Activated T-cell treated with anti-CD3 and anti-CD28 coated beads, Interleukin-2, amount 50 U/mL, for 72 hours (primary cell): Measurements from ENCODE around the gene CIAPIN1. TPM values are rescaled to one million over a fixed set of nuclear protein-coding genes. Genes with fewer than 3 reads are reported as not detected.

Experiments
- total RNA-seq, 2 donors: library from RNA; stranded (reverse); gene quantifications; one replicate each; pipeline ENCODE4 v1.2.3, GENCODE V29; 2022

The CIAPIN1 gene
- total RNA-seq, 2 donors from 2014 or later = 39.6 to 49.7 TPM

Other genes starting within 250 kb of the CIAPIN1 start
- gene ARL2BP, start 202.1 kb downstream of the CIAPIN1 start, total RNA-seq = 10 to 100 TPM; 27.9 to 30.3 TPM
- under 1 TPM in 1 of 2 donors, not detected in 1; 0.48 TPM for gene PLLP, start 162.7 kb downstream of the CIAPIN1 start, total RNA-seq
- 1 to 10 TPM; 4.6 to 8.0 TPM for gene CCL22, start 88.6 kb downstream of the CIAPIN1 start, total RNA-seq
- not detected for gene CX3CL1, start 74.9 kb downstream of the CIAPIN1 start, total RNA-seq
- gene CCL17, start 42.6 kb downstream of the CIAPIN1 start, total RNA-seq = 1 to 10 TPM; 1.3 to 7.4 TPM
- 10 to 100 TPM; 31.4 to 35.2 TPM for gene COQ9, start 94 bp upstream of the CIAPIN1 start, total RNA-seq
- 10 to 100 TPM; 65.7 to 67.5 TPM for gene POLR2C, start 15.3 kb upstream of the CIAPIN1 start, total RNA-seq
- 10 to 100 TPM; 12.0 to 19.6 TPM for gene DOK4, start 39.1 kb upstream of the CIAPIN1 start, total RNA-seq
- gene CCDC102A, start 89.2 kb upstream of the CIAPIN1 start, total RNA-seq = 10 to 100 TPM in 1 of 2 donors, 1 to 10 TPM in 1; 8.1 to 14.6 TPM
- 1 to 10 TPM; 3.9 to 9.3 TPM for gene ADGRG5, start 95.3 kb upstream of the CIAPIN1 start, total RNA-seq
- gene ADGRG1, start 181.2 kb upstream of the CIAPIN1 start, total RNA-seq = 10 to 100 TPM in 1 of 2 donors, 1 to 10 TPM in 1; 9.0 to 21.3 TPM
- gene ADGRG3, start 220.9 kb upstream of the CIAPIN1 start, total RNA-seq = under 1 TPM in 1 of 2 donors, not detected in 1; 0.09 TPM
- under 1 TPM in 1 of 2 donors, not detected in 1; 0.19 TPM for gene DRC7, start 247.4 kb upstream of the CIAPIN1 start, total RNA-seq